IgD-negative memory B cell (primary cell): ENCODE measurements around the gene RYR2. TPM values are rescaled to one million over a fixed set of nuclear protein-coding genes. Genes with fewer than 3 reads are reported as not detected.

ENCODE experiments used
- H3K27ac Mint-ChIP-seq, 3 donors: one replicate each; pipeline ENCODE4 v1.8.0; 2020 to 2022; ENCODE audit warnings: mild to moderate bottlenecking in 3 of 3, mixed read lengths in 3 of 3, moderate library complexity in 1 of 3
- H3K27me3 Mint-ChIP-seq: one replicate; pipeline ENCODE4 v1.8.0; 2021; ENCODE audit warnings: mixed read lengths
- H3K36me3 Mint-ChIP-seq: one replicate; pipeline ENCODE4 v1.8.0; 2020; ENCODE audit warnings: mild to moderate bottlenecking, mixed read lengths
- H3K4me1 Mint-ChIP-seq, 3 donors: one replicate each; pipeline ENCODE4 v1.8.0; 2020 to 2022; ENCODE audit warnings: mixed read lengths in 3 of 3, mild to moderate bottlenecking in 1 of 3
- H3K4me3 Mint-ChIP-seq, 4 donors: one replicate each; pipeline ENCODE4 v1.8.0; 2020 to 2022; ENCODE audit warnings: mild to moderate bottlenecking in 4 of 4, mixed read lengths in 4 of 4, moderate library complexity in 3 of 4
- H3K9me3 Mint-ChIP-seq, 3 donors: one replicate each; pipeline ENCODE4 v1.8.0; 2020 to 2021; ENCODE audit warnings: mixed read lengths in 3 of 3, mild to moderate bottlenecking in 1 of 3
- polyA plus RNA-seq: library from polyadenylated mRNA; unstranded; fragments of 300-500 nt; fragmentation: Illumina TruSeq; gene quantifications from one replicate; pipeline ENCODE4 v1.2.3, GENCODE V29; 2021

RYR2 gene
- polyA plus RNA-seq: not detected

DNA sequence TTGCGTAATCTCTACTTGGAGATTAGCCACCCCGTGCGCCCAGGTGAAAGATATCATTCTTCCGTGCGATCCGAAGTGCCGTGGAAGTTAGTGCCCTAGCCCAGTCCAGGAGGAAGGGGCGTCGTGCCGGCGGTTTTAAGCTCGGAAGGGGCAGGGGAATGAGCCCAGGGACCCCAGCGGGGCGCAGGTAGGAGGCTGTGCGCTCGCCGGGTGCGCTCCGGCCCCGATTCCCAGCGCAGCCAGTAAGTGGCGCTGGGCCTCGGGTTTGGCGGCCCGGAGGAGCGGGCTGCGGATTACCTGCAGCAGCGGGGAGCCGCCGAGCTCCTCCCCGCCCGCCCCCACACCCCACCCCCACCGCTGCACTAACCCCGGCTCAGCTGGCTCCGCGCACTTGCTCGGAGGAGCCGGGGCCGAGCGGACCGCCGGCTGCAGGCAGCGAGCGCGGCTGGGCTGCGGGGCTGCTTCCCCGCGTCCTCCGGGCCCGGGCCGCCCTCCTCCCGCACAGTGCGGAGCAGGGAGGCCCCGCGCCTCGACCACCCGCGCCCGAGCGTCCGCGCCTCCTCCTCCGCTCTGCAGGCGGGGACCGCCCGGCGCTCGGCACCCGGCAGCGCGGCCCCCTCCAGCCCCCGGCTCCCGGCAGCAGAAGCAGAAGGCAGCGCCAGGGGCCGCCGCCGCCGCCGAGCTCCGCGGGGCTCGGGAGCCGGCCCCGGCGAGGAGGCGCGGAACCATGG, at the start of gene RYR2:
Gene RYR2 (plus strand): TSS at position 390 of the 731 bp plus-strand sequence. CDS start 338 bp downstream, at position 728.
- Mint-ChIP-seq H3K4me3 (peak within 1 kb of the TSS in 1 of 4 donors; percentile 63), H3K9me3 (peaks cover 0 to 2% (median 0%) of the 10 kb centered on the region in 3 donors), H3K27me3 (peaks cover 39% of the 10 kb centered on the region), H3K4me1 (peaks cover 3 to 9% (median 4%) of the 10 kb centered on the region in 3 donors), H3K36me3 (no peaks in the 10 kb centered on the region), H3K27ac (peak within 1 kb of the TSS in 2 of 3 donors; percentile 22 to 60)

- no peak overlapping the region for H3K27ac Mint-ChIP-seq
- no peaks in the 10 kb centered on the region for H3K27me3 Mint-ChIP-seq
- no peaks in the 10 kb centered on the region for H3K4me1 Mint-ChIP-seq
- peaks cover 6 to 17% (median 11%) of the 10 kb centered on the region in 3 donors for H3K9me3 Mint-ChIP-seq
- no peak overlapping the region for H3K4me3 Mint-ChIP-seq
- H3K36me3 Mint-ChIP-seq: no peaks in the 10 kb centered on the region
These were observed 49.5 kb upstream of the RYR2 start for GRCh38 chr1:236992449-236992848.

DNA sequence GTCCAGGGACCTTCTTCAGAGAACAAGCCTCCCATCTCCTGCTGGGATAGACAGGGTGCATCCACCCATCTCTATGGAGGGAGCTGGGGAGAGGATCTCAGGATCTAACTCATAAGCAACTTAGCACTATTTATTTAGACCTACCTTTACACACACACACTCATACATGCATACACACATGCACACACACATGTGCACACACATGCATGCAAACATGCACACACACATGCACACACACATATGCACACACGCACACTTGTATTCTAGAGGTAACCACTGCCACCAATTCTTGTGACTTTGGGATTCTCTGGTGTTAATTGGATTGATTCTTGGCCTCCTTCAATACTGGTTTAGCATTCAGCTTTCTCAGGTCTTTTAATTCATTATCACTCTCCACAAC, 47.5 kb upstream of the RYR2 start:
- H3K4me3 Mint-ChIP-seq: no peak overlapping the region
- H3K27ac Mint-ChIP-seq: no peak overlapping the region
- peaks cover 5 to 10% (median 10%) of the 10 kb centered on the region in 3 donors for H3K9me3 Mint-ChIP-seq
- no peaks in the 10 kb centered on the region for H3K4me1 Mint-ChIP-seq
- H3K27me3 Mint-ChIP-seq: no peaks in the 10 kb centered on the region
- H3K36me3 Mint-ChIP-seq: no peaks in the 10 kb centered on the region

DNA sequence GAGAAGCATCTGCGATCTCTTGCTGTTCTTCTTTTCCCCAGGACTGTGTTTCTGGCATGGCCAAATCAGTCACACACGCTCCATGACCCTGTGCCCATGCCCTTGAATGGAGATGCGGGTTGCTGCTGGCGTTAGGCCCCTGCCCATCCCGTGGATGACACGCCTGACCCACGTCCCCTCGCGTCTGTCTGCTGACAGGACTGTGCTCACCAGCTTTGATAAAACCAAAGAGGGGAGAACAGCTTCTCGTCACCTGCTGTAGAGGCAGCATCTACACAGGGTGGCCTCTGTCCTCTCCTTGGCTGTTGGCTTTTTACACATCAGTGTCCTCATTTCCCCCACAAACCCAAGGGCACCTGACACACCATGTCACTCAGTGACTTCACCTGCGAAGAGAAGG, 44.6 kb upstream of the RYR2 start:
- Mint-ChIP-seq H3K27ac (no peak overlapping the region), H3K36me3 (no peaks in the 10 kb centered on the region), H3K4me1 (no peaks in the 10 kb centered on the region)

GRCh38 chr1:236997882-236998281, 44.1 kb upstream of the RYR2 start:
- Mint-ChIP-seq H3K27me3 (peaks cover 4% of the 10 kb centered on the region), H3K9me3 (peaks cover 0 to 3% (median 1%) of the 10 kb centered on the region in 3 donors), H3K27ac (no peak overlapping the region), H3K4me1 (no peaks in the 10 kb centered on the region), H3K4me3 (no peak overlapping the region), H3K36me3 (no peaks in the 10 kb centered on the region)

More for the DNA sequence above, 44.6 kb upstream of the RYR2 start:
- peaks cover 2% of the 10 kb centered on the region for H3K27me3 Mint-ChIP-seq
- peaks cover 0 to 3% (median 1%) of the 10 kb centered on the region in 3 donors for H3K9me3 Mint-ChIP-seq
- H3K4me3 Mint-ChIP-seq: no peak overlapping the region

DNA sequence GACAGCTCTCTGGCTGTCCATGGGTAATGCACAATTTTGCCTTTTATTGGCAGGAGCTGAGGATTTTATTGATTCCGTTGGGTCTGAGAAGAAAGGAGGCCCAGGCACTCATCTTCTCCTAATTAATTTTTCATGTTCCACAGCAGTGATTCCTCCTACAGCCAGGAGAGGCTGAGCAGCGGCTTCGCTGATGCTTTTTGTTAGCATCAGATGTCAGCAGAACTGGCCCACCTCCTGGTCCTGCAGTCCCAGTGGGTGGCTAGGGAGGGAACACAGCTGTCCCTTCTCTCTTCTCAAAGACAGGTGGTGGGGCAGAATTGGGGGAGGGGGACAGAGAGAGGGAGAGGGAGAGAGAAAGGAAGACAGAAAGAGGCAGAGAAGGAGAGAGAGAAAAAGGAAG, 43.4 kb upstream of the RYR2 start:
- peaks cover 0 to 7% (median 1%) of the 10 kb centered on the region in 3 donors for H3K9me3 Mint-ChIP-seq
- H3K4me3 Mint-ChIP-seq: no peak overlapping the region
- H3K27me3 Mint-ChIP-seq: peaks cover 4% of the 10 kb centered on the region
- no peak overlapping the region for H3K27ac Mint-ChIP-seq
- no peaks in the 10 kb centered on the region for H3K36me3 Mint-ChIP-seq
- H3K4me1 Mint-ChIP-seq: no peaks in the 10 kb centered on the region

- Mint-ChIP-seq H3K27me3 (peaks cover 4% of the 10 kb centered on the region), H3K9me3 (peaks cover 0 to 7% (median 1%) of the 10 kb centered on the region in 3 donors), H3K4me3 (no peak overlapping the region), H3K36me3 (peaks cover 1% of the 10 kb centered on the region), H3K27ac (no peak overlapping the region), H3K4me1 (no peaks in the 10 kb centered on the region)
These were observed 41.8 kb upstream of the RYR2 start for GRCh38 chr1:237000191-237000590.

GRCh38 chr1:237003516-237003915, 38.5 kb upstream of the RYR2 start:
- Mint-ChIP-seq H3K36me3 (peaks cover 1% of the 10 kb centered on the region), H3K4me1 (no peaks in the 10 kb centered on the region), H3K4me3 (no peak overlapping the region), H3K27ac (no peak overlapping the region), H3K27me3 (peaks cover 6% of the 10 kb centered on the region), H3K9me3 (peaks cover 0 to 7% (median 1%) of the 10 kb centered on the region in 3 donors)

DNA sequence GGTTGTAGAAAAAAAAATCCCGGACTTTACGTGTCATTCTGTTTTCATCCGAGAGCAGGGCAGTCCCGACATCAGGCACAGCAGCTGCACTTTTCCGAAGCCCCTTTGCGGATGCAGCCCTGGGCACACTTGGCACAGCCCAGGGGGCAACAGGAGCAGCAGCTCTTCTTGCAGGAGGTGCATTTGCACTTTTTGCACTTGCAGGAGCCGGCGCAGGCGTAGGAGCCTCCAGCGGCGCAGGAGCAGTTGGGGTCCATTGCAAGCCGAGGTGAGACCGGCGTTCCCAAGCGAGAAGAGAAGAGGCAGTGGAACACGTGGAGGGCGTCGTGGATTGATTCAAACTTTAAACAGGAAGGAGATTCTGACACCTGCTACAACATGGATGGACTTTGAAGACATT, 37.9 kb upstream of the RYR2 start, which contains the start of gene MT1HL1:
Gene MT1HL1 (minus strand): TSS at position 326 of the 400 bp plus-strand sequence. CDS start 69 bp downstream, at position 257.
- Mint-ChIP-seq H3K27ac (no peak within 1 kb of the TSS), H3K27me3 (peaks cover 6% of the 10 kb centered on the region)

DNA sequence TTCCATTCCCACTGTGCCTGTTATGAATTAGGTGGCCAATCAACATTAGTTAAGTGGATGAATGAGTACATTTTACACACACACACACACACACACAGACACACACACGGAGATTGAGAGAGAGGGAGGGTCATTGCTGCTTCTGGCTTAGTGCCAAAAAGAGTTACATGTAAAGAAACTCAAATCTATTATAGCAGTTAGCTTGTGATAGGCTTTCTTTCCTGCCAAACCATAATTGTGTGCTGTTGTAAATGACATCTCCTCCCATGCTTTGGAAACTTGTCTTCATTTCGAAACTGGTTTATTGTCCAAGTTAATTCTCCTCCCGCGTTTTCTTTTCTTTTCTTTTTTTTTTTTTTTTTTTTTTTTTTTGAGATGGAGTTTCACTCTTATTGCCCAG, 36.3 kb upstream of the RYR2 start:
- Mint-ChIP-seq H3K9me3 (peaks cover 0 to 7% (median 1%) of the 10 kb centered on the region in 3 donors), H3K4me3 (no peak overlapping the region), H3K36me3 (peaks cover 1% of the 10 kb centered on the region), H3K27ac (no peak overlapping the region), H3K4me1 (no peaks in the 10 kb centered on the region), H3K27me3 (peaks cover 6% of the 10 kb centered on the region)

More for the DNA sequence above, 37.9 kb upstream of the RYR2 start, which contains the start of gene MT1HL1:
- Mint-ChIP-seq H3K4me3 (no peak within 1 kb of the TSS), H3K36me3 (peaks cover 1% of the 10 kb centered on the region), H3K9me3 (peaks cover 0 to 7% (median 1%) of the 10 kb centered on the region in 3 donors), H3K4me1 (no peaks in the 10 kb centered on the region)

DNA sequence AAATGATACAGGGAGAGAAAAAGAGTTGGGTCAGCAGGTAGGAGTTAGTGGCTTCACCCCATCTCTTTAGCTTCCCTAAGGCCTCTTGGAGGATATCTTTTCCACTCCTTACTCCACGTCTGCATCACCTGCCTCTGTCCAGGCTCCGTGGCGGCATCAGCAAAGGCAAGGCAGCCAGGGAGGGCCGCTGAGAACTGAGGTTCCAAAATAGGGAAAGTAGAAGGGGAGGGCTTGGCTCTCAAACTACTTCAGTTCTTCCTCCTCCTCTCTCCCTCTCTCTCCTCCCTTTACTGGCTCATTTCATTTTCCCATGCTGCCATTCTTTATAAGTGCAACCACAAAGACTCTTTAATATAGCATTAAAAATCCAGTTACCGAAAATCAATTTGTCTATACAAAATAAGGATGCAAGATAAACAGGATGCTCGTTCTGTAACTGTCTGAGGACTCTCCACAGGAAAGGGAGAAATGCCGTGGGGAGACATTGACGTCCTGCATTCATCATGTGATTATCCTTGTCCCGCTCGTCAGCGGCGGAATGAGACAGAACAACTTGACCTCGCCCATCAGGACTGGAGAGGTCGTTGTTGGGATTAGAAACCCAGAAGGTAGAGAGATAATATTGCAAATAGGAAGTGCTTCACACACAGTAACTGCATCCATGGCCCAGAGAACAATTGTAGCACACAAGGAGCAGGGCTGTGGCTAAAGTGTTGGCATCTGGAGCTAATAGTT, 34.7 kb upstream of the RYR2 start:
- peaks cover 5% of the 10 kb centered on the region for H3K27me3 Mint-ChIP-seq
- no peak overlapping the region for H3K27ac Mint-ChIP-seq
- peaks cover 1% of the 10 kb centered on the region for H3K36me3 Mint-ChIP-seq
- peaks cover 0 to 4% (median 4%) of the 10 kb centered on the region in 3 donors for H3K9me3 Mint-ChIP-seq
- H3K4me3 Mint-ChIP-seq: no peak overlapping the region
- H3K4me1 Mint-ChIP-seq: no peaks in the 10 kb centered on the region

DNA sequence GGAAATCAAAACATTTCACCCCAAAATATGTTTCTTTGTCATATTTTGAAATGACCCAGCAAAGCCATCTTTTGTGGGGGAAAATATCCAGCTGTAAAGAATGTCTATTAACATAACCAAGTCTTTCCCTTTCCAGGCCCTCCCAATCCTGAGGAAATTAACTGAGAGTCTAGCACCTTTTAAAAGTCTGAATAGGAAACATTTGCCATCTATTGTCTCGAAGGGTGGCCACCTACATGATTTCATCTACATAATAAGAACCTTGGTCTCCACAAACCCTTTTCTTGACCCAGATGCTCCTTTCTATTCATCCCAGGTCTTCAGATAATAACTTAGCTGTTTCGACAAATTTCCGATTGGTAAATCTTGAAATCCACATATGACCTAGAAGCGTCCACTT, 32.4 kb upstream of the RYR2 start:
- Mint-ChIP-seq H3K36me3 (peaks cover 1% of the 10 kb centered on the region), H3K27ac (no peak overlapping the region), H3K27me3 (peaks cover 3% of the 10 kb centered on the region), H3K4me1 (no peaks in the 10 kb centered on the region), H3K4me3 (no peak overlapping the region), H3K9me3 (peaks cover 0 to 4% (median 0%) of the 10 kb centered on the region in 3 donors)

GRCh38 chr1:237011432-237011831, 30.6 kb upstream of the RYR2 start:
- no peak overlapping the region for H3K27ac Mint-ChIP-seq
- H3K9me3 Mint-ChIP-seq: peaks cover 0 to 3% (median 0%) of the 10 kb centered on the region in 3 donors
- peaks cover 3% of the 10 kb centered on the region for H3K27me3 Mint-ChIP-seq
- H3K36me3 Mint-ChIP-seq: no peaks in the 10 kb centered on the region
- no peaks in the 10 kb centered on the region for H3K4me1 Mint-ChIP-seq
- H3K4me3 Mint-ChIP-seq: no peak overlapping the region

DNA sequence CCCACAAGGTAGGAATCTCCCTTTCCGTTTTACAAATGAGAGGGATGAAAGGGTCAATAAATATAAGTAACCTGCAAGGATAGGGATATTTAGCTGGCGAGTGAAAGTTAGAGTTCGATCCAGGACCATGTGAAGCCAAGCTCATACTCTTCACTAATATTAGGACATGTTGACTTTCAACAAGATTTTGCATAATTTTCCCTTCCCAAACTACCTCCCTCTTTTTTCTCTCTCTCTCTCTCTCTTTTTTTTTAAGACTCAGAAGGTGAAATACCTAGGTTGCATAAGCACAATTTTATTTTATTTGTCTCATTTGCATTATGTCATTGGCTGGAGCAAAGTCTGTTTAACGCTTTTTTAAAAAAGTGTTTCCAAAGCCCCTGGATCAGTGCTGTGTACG, 29.6 kb upstream of the RYR2 start:
- no peaks in the 10 kb centered on the region for H3K36me3 Mint-ChIP-seq
- peaks cover 0 to 3% (median 2%) of the 10 kb centered on the region in 3 donors for H3K9me3 Mint-ChIP-seq
- H3K4me3 Mint-ChIP-seq: no peak overlapping the region
- no peak overlapping the region for H3K27ac Mint-ChIP-seq
- H3K27me3 Mint-ChIP-seq: peaks cover 3% of the 10 kb centered on the region
- H3K4me1 Mint-ChIP-seq: no peaks in the 10 kb centered on the region

GRCh38 chr1:237012788-237013383, 29.1 kb upstream of the RYR2 start:
- peaks cover 0 to 3% (median 2%) of the 10 kb centered on the region in 3 donors for H3K9me3 Mint-ChIP-seq
- peaks cover 3% of the 10 kb centered on the region for H3K27me3 Mint-ChIP-seq
- no peaks in the 10 kb centered on the region for H3K36me3 Mint-ChIP-seq
- no peak overlapping the region for H3K4me3 Mint-ChIP-seq
- no peak overlapping the region for H3K27ac Mint-ChIP-seq
- H3K4me1 Mint-ChIP-seq: no peaks in the 10 kb centered on the region
